Hepatocyte (in vitro differentiated cells): ENCODE data around the gene TMEM131. TPM values are rescaled to one million over a fixed set of nuclear protein-coding genes. Genes with fewer than 3 reads are reported as not detected.

Source experiments
- DNase-seq: peaks from one replicate; pipeline ENCODE4 v3.0.0-alpha.2; 2016; ENCODE audit warnings: low spot score
- H2AFZ ChIP-seq: fragments of 200-600 bp; sonication (generic); 2 replicates; pipeline ENCODE4 v1.6.0; 2016; ENCODE audit warnings: antibody characterized with exemption, mild to moderate bottlenecking
- H3K27ac ChIP-seq: fragments of 200-600 bp; sonication (generic); 2 replicates; pipeline ENCODE4 v1.5.1; 2016; ENCODE audit warnings: mild to moderate bottlenecking
- H3K27me3 ChIP-seq: fragments of 200-600 bp; sonication (generic); 2 replicates; pipeline ENCODE4 v1.6.1; 2016
- H3K36me3 ChIP-seq: fragments of 200-600 bp; sonication (generic); replicated peaks from 2 replicates; pipeline ENCODE4 v1.5.1; 2016; ENCODE audit warnings: low read depth; ENCODE audit not compliant: insufficient read depth
- H3K4me1 ChIP-seq: fragments of 200-600 bp; sonication (generic); 2 replicates; pipeline ENCODE4 v1.5.1; 2016; ENCODE audit warnings: mild to moderate bottlenecking, moderate library complexity; ENCODE audit not compliant: insufficient read depth
- H3K4me2 ChIP-seq: fragments of 200-600 bp; sonication (generic); 2 replicates; pipeline ENCODE4 v1.6.0; 2016
- H3K4me3 ChIP-seq: fragments of 200-600 bp; sonication (generic); 2 replicates; pipeline ENCODE4 v1.5.1; 2016; ENCODE audit warnings: mild to moderate bottlenecking
- H3K79me2 ChIP-seq: fragments of 200-600 bp; sonication (generic); 2 replicates; pipeline ENCODE4 v1.6.0; 2017; ENCODE audit warnings: mild to moderate bottlenecking
- H3K9me2 ChIP-seq: fragments of 200-600 bp; sonication (generic); replicated peaks from 2 replicates; pipeline ENCODE4 v1.6.0; 2017; ENCODE audit warnings: mild to moderate bottlenecking; ENCODE audit not compliant: insufficient read depth
- H3K9me3 ChIP-seq: fragments of 200-600 bp; sonication (generic); 2 replicates; pipeline ENCODE4 v1.5.1; 2016; ENCODE audit warnings: low read depth, mild to moderate bottlenecking
- H4K20me1 ChIP-seq: fragments of 200-600 bp; sonication (generic); 2 replicates; pipeline ENCODE4 v1.6.0; 2016; ENCODE audit warnings: mild to moderate bottlenecking; ENCODE audit not compliant: insufficient read depth, poor library complexity, severe bottlenecking
- EZH2 ChIP-seq: fragments of 200-600 bp; sonication (generic); IDR thresholded peaks from 2 replicates; pipeline ENCODE4 v1.6.1; 2016; ENCODE audit warnings: antibody characterized with exemption, mild to moderate bottlenecking, borderline replicate concordance
- EZH2phosphoT487 ChIP-seq: fragments of 200-600 bp; sonication (generic); IDR thresholded peaks from one replicate; pipeline ENCODE4 v1.6.1; 2018; ENCODE audit warnings: antibody characterized with exemption, mild to moderate bottlenecking, low read depth, moderate library complexity; ENCODE audit not compliant: unreplicated experiment, severe bottlenecking
- WGBS: methylation state at CpG from one replicate; pipeline ENCODE4 v1.1.6; 2016; ENCODE audit warnings: low lambda C conversion rate; ENCODE audit errors: missing lambda C conversion rate; 5-methylcytosine and 5-hydroxymethylcytosine counted together
- polyA plus RNA-seq: library from polyadenylated mRNA; unstranded; fragments of >200 nt; fragmentation: Nextera tagmentation; extraction: Ambion mirVana; gene quantifications from 2 replicates; pipeline ENCODE4 v1.2.1, GENCODE V29; 2016
- total RNA-seq: library from RNA; depleted of rRNA; stranded (reverse); fragments of >200 nt; gene quantifications from 2 replicates; pipeline ENCODE4 v1.2.3, GENCODE V29; 2014
- TF ChIP-seq, protein P1 (sequence below): fragments of 200-600 bp; sonication (generic); IDR thresholded peaks from 2 replicates; pipeline ENCODE4 v1.5.1; 2016; ENCODE audit warnings: antibody characterized with exemption, mild to moderate bottlenecking; ENCODE audit not compliant: poor library complexity

The TMEM131 gene
- total and polyA plus RNA-seq, 2 experiments from 2014 or later: 17.5 to 42.1 TPM

DNA sequence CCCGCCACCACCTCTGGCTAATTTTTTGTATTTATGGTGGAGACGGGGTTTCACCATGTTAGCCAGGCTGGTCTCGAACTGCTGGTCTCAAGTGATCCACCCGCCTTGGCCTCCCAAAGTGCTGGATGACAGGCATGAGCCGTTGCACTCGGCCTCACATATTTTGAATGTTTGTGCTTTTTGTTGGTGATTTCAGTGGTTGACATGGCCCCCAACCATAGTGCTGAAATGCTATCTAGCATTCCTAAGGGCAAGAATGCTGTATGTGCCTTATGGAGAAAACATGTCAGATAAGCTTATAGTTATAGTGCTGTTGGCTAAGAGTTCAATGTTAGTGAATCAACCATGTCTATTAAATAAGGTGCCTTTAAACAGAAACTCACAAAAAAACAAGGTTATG, 273.5 kb downstream of the TMEM131 start:
- Histone ChIP-seq H3K9me3 (no peaks in the 10 kb centered on the region), H3K79me2 (no peaks in the 10 kb centered on the region), H3K4me1 (no peaks in the 10 kb centered on the region), H2AFZ (no peak overlapping the region), H3K4me2 (no peak overlapping the region), H3K36me3 (no peaks in the 10 kb centered on the region), H3K27me3 (no peaks in the 10 kb centered on the region), H3K4me3 (no peak overlapping the region), H4K20me1 (no peaks in the 10 kb centered on the region), H3K9me2 (no peaks in the 10 kb centered on the region), H3K27ac (no peak overlapping the region)
- 80% methylated on average over 6 of the region's 6 CpGs for WGBS
- no peak for TF ChIP-seq EZH2
- TF ChIP-seq, protein P1, sequence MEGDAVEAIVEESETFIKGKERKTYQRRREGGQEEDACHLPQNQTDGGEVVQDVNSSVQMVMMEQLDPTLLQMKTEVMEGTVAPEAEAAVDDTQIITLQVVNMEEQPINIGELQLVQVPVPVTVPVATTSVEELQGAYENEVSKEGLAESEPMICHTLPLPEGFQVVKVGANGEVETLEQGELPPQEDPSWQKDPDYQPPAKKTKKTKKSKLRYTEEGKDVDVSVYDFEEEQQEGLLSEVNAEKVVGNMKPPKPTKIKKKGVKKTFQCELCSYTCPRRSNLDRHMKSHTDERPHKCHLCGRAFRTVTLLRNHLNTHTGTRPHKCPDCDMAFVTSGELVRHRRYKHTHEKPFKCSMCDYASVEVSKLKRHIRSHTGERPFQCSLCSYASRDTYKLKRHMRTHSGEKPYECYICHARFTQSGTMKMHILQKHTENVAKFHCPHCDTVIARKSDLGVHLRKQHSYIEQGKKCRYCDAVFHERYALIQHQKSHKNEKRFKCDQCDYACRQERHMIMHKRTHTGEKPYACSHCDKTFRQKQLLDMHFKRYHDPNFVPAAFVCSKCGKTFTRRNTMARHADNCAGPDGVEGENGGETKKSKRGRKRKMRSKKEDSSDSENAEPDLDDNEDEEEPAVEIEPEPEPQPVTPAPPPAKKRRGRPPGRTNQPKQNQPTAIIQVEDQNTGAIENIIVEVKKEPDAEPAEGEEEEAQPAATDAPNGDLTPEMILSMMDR: no peak
- no peak for TF ChIP-seq EZH2phosphoT487
- DNase-seq: no peak

DNA sequence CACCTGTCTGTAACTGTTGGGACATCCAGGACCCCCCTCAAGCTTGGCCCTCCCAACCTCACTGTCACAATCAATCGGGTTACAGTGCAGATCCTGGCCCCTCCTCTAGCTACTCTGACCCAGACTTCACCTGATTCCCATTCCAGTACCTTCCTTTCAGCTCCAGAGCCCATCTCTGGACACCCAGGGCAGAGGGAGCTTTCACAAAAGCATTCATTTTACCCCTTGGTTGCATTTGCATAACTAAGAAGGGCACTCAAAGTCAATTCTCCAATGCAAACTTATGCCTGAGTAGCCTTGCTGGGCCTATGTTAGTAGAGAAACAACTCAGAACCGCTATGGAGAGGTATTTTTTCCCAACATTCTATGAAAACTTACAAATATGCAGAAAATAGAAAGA, 275.0 kb downstream of the TMEM131 start:
- no peaks in the 10 kb centered on the region for H3K27me3 ChIP-seq
- no peaks in the 10 kb centered on the region for H3K4me1 ChIP-seq
- H3K9me3 ChIP-seq: no peaks in the 10 kb centered on the region
- no peaks in the 10 kb centered on the region for H3K36me3 ChIP-seq
- TF ChIP-seq EZH2 (no peak), EZH2phosphoT487 (no peak)
- TF ChIP-seq, protein P1: no peak
- H3K9me2 ChIP-seq: no peaks in the 10 kb centered on the region
- H3K27ac ChIP-seq: no peak overlapping the region
- no peak overlapping the region for H3K4me3 ChIP-seq
- WGBS: 74% methylated on average over 2 of the region's 2 CpGs
- no peak overlapping the region for H3K4me2 ChIP-seq
- H3K79me2 ChIP-seq: no peaks in the 10 kb centered on the region
- DNase-seq: no peak
- H4K20me1 ChIP-seq: no peaks in the 10 kb centered on the region
- H2AFZ ChIP-seq: no peak overlapping the region

DNA sequence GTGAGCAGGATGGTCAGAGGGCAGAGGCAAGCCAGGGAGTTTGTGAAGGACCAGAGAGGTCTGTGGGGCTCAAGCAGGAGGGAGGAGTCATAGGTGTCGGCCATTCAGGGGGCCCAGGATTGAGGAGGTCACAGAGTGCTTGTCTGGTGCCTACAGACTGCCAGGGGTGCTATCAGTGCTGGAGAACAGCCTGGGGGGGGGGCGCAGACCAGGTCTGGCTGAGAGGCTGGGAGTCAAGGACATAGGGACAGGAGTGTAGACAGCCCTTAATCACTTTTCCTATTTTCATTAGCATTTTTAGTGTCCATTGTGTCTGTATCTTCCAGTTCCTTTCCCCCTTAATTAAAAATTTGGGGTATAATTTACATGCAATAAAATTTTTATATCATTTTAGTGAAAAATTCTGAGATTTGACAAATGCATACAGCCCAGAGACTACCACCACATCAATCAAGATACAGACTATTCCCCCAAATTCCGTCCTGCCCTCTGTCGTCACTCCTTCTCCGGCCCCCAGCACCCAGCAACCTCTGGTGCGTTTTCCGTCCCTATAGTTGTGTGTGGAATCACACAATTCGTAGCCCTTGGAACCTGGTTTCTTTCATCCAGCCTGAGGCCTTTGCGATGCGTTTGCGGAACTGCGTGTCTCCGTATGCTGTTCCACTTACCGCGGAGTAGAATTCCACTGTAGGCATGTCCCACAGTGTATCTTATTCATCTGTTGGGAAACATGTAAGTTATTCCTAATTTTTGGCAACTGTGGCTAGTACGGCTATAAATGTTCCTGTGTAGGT, 276.2 kb downstream of the TMEM131 start:
- Histone ChIP-seq H4K20me1 (no peaks in the 10 kb centered on the region), H3K9me2 (no peaks in the 10 kb centered on the region), H3K79me2 (no peaks in the 10 kb centered on the region), H3K4me3 (no peak overlapping the region), H3K9me3 (no peaks in the 10 kb centered on the region), H3K27ac (no peak overlapping the region), H2AFZ (no peak overlapping the region), H3K36me3 (no peaks in the 10 kb centered on the region), H3K4me1 (no peaks in the 10 kb centered on the region), H3K4me2 (no peak overlapping the region), H3K27me3 (no peaks in the 10 kb centered on the region)
- no peak for DNase-seq
- TF ChIP-seq, protein P1: no peak
- no peak for TF ChIP-seq EZH2
- 96% methylated on average over 16 of the region's 16 CpGs for WGBS

DNA sequence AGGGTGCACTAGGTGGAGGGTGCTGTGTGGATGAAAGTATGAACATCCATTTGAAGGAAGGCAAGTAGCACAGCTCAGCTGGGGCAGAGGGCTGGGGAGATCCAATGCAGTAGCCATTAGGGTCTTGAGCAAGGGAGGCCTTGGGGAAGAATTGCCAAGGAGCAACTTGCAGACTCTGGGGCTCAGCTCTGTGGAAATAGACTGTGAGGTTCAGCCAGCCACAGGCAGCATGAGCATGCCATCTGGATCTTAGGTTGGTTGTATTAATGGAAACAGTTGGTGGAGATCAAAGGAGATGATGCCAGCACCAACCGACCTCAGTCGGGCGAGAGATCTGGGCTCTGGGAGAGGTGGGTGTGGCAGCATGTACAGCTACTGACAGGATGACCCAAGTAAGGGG, 276.8 kb downstream of the TMEM131 start:
- 87% methylated on average over 3 of the region's 3 CpGs for WGBS
- Histone ChIP-seq H3K27ac (no peak overlapping the region), H3K4me2 (no peak overlapping the region), H2AFZ (no peak overlapping the region), H3K4me3 (no peak overlapping the region), H4K20me1 (no peaks in the 10 kb centered on the region), H3K27me3 (no peaks in the 10 kb centered on the region), H3K36me3 (no peaks in the 10 kb centered on the region), H3K4me1 (no peaks in the 10 kb centered on the region), H3K9me3 (no peaks in the 10 kb centered on the region), H3K9me2 (no peaks in the 10 kb centered on the region), H3K79me2 (no peaks in the 10 kb centered on the region)
- DNase-seq: no peak
- TF ChIP-seq EZH2phosphoT487 (no peak), EZH2 (no peak)
- TF ChIP-seq, protein P1: no peak
